HCT116 (cell line): Measurements from ENCODE around the gene UBTD1.

ENCODE experiments used
- CEBPB ChIP-seq: IDR thresholded peaks from 2 replicates; pipeline ENCODE4 v1.6.1; 2012; ENCODE audit warnings: low read depth
- CTCF ChIP-seq, 3 experiments: fragments of 200-600 bp in 1 of 3; sonication (generic) in 1 of 3; IDR thresholded peaks in 2 of 3; conservative IDR thresholded peaks in 1 of 3; 2 replicates each; pipeline ENCODE4 v1.5.1; 2012 to 2017; ENCODE audit warnings: low read depth in 2 of 3, low read length in 2 of 3, antibody characterized with exemption in 1 of 3, borderline replicate concordance in 1 of 3, control low read depth in 1 of 3, mild to moderate bottlenecking in 1 of 3, mixed read lengths in 1 of 3, mixed run types in 1 of 3, moderate library complexity in 1 of 3; ENCODE audit not compliant: insufficient read depth in 1 of 3
- EZH2 ChIP-seq: fragments of 200-600 bp; sonication (generic); IDR thresholded peaks from 2 replicates; pipeline ENCODE4 v1.6.1; 2017; ENCODE audit warnings: antibody characterized with exemption, mixed run types
- EZH2phosphoT487 ChIP-seq: fragments of 200-600 bp; IDR thresholded peaks from 2 replicates; pipeline ENCODE4 v1.6.1; 2018; ENCODE audit warnings: antibody characterized with exemption, borderline replicate concordance
- JUND ChIP-seq: IDR thresholded peaks from 2 replicates; pipeline ENCODE4 v1.6.1; 2012
- POLR2A ChIP-seq: IDR thresholded peaks from 2 replicates; pipeline ENCODE4 v1.7.0; 2011; ENCODE audit warnings: borderline replicate concordance; ENCODE audit not compliant: insufficient read depth, insufficient read length; ENCODE audit errors: extremely low read depth
- POLR2AphosphoS5 ChIP-seq: IDR thresholded peaks from 2 replicates; pipeline ENCODE4 v1.6.1; 2011; ENCODE audit warnings: mild to moderate bottlenecking, low read depth, low read length, moderate library complexity
- REST ChIP-seq: IDR thresholded peaks from 2 replicates; pipeline ENCODE4 v1.6.1; 2012; ENCODE audit warnings: low read depth
- SIN3A ChIP-seq: IDR thresholded peaks from 2 replicates; pipeline ENCODE4 v1.6.1; 2012; ENCODE audit warnings: low read depth
- TCF7L2 ChIP-seq: IDR thresholded peaks from 2 replicates; pipeline ENCODE4 v1.7.0; 2011; ENCODE audit warnings: borderline replicate concordance, inconsistent platforms; ENCODE audit not compliant: insufficient read depth, insufficient read length; ENCODE audit errors: extremely low read depth
- YY1 ChIP-seq: IDR thresholded peaks from 2 replicates; pipeline ENCODE4 v1.6.1; 2011; ENCODE audit warnings: low read length, low read depth, moderate library complexity, mild to moderate bottlenecking; ENCODE audit not compliant: insufficient replicate concordance; ENCODE audit errors: extremely low read depth
- ZFX ChIP-seq: fragments of 450-650 bp; IDR thresholded peaks from 2 replicates; pipeline ENCODE4 v1.6.1; 2017
- TF ChIP-seq, protein P1 (sequence below): IDR thresholded peaks from 2 replicates; pipeline ENCODE4 v1.6.1; 2012
- TF ChIP-seq, protein P2 (sequence below): IDR thresholded peaks from 2 replicates; pipeline ENCODE4 v1.6.1; 2012

- no peak for TF ChIP-seq REST
- TF ChIP-seq POLR2A = no peak
- TF ChIP-seq CTCF (IDR thresholded peaks at IDR 0.05 in 2 of 3, conservative IDR thresholded peaks at IDR 0.05 in 1 of 3; ENCODE audit: borderline replicate concordance in 1 of 3, insufficient read depth in 1 of 3, low read depth in 2 of 3, low read length in 2 of 3) = no peak
- TF ChIP-seq TCF7L2 = no peak
- TF ChIP-seq YY1 = no peak
- TF ChIP-seq SIN3A = no peak
- TF ChIP-seq EZH2phosphoT487 = no peak
- TF ChIP-seq, protein P1, sequence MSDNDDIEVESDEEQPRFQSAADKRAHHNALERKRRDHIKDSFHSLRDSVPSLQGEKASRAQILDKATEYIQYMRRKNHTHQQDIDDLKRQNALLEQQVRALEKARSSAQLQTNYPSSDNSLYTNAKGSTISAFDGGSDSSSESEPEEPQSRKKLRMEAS = no peak
- TF ChIP-seq, protein P2, sequence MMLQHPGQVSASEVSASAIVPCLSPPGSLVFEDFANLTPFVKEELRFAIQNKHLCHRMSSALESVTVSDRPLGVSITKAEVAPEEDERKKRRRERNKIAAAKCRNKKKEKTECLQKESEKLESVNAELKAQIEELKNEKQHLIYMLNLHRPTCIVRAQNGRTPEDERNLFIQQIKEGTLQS = no peak
- no peak for TF ChIP-seq POLR2AphosphoS5
- TF ChIP-seq ZFX = no peak
- TF ChIP-seq EZH2 = no peak
- TF ChIP-seq CEBPB = no peak
- TF ChIP-seq JUND = no peak
Observed at GRCh38 chr10:97590748-97591495, 92.2 kb downstream of the UBTD1 start.
